Left lung (tissue), 10 donors: ENCODE measurements around the gene SENP5. TPM values are rescaled to one million over a fixed set of nuclear protein-coding genes. Genes with fewer than 3 reads are reported as not detected.
A peak's percentile ranks its signal among the peaks of the same experiment; 100 is the strongest.
"Not testable (repeated sequence)": the region's sequence is repeated elsewhere in the genome, so short reads cannot be mapped to it uniquely, and the experiment has no call there.

Source experiments
- ATAC-seq: fragments of 200-7000 bp; cut with Tn5 transposase; one replicate; pipeline ENCODE4 v1.9.1; 2020; ENCODE audit warnings: moderate library complexity
- DNase-seq, 4 donors: peaks; one replicate each; pipeline ENCODE4 v3.0.0-alpha.2; 2013 to 2020
- H3K27ac ChIP-seq, 2 donors: fragments of 200-600 bp; sonication (generic) in 1 of 2; one replicate each; pipeline versions ENCODE4 v1.5.0 to v1.8.0; 2020 to 2021
- H3K27me3 ChIP-seq, 2 donors: fragments of 200-600 bp; sonication (generic) in 1 of 2; one replicate each; pipeline versions ENCODE4 v1.5.0 to v1.8.0; 2020 to 2021
- H3K36me3 ChIP-seq, 2 donors: fragments of 200-600 bp; sonication (generic) in 1 of 2; one replicate each; pipeline versions ENCODE4 v1.5.0 to v1.8.0; 2020 to 2021
- H3K4me1 ChIP-seq, 2 donors: fragments of 200-600 bp; one replicate each; pipeline ENCODE4 v1.8.0; 2021
- H3K4me3 ChIP-seq, 2 donors: fragments of 200-600 bp; sonication (generic) in 1 of 2; one replicate each; pipeline versions ENCODE4 v1.5.0 to v1.8.0; 2020 to 2021; ENCODE audit warnings: mild to moderate bottlenecking in 1 of 2
- H3K9me3 ChIP-seq, 2 donors: fragments of 200-600 bp; sonication (generic) in 1 of 2; one replicate each; pipeline versions ENCODE4 v1.5.0 to v1.8.0; 2020 to 2021
- intact Hi-C, 2 donors: fragments of 100-400 bp; cut with DNase I; formaldehyde crosslinking; loops; one replicate each; pipeline versions ENCODE4 v1.11.2 to v1.14.2; 2022
- polyA plus RNA-seq, 6 donors: library from polyadenylated mRNA; unstranded; fragments of 120-200 nt; gene quantifications; one replicate each; pipeline ENCODE4 v1.2.1, GENCODE V29; 2013; ENCODE audit not compliant: insufficient read length in 6 of 6
- total RNA-seq, 2 donors: library from RNA; stranded (reverse); fragmentation: NEBNext Ultra II Directional; extraction: Animal tissue kit (Norgen Biotek cat#: 25700); gene quantifications; one replicate each; pipeline ENCODE4 v1.2.1, GENCODE V29; 2021
- TF ChIP-seq, protein P1 (sequence below), 2 donors: fragments of 200-600 bp; sonication (generic) in 1 of 2; IDR thresholded peaks; one replicate each; pipeline versions ENCODE4 v1.5.0 to v1.8.0; 2021; ENCODE audit warnings: antibody characterized with exemption in 2 of 2
- donor health status: DM: no; HTN: yes; CAD: no.
- donor health status: DM: no; HTN: no; CAD: no.

SENP5 gene
- total and polyA plus RNA-seq, 8 donors, result 25.2 to 43.8 (median 30.0) TPM

DNA sequence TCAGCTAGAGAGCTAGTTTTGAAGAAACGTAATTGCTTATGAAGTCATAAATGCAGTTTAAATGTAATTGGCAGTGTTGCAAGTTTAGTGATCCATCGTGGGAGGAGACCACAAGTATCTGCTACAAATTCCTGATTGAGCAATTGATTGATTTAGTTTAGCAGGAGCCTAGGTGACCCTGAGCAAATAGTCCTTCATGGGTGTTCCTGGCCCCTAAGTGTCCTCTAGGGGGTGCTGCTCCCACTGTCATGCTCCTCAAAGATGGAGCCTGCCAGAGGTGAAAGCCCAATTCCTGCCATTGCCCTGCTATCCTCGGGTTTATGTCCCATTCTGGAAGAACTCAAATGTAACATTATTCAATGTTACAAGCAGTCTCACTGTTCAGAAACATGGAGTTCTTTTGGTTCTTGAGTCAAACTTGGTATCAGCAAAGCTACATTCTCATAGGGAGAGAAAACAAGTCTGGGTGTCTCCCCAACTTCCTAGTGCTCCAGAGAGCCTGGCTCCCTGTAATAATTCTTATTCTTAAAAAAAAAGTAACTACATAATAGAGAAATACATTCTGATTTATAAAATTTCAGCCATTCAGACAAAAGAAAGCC lies 29.8 kb upstream of the SENP5 start:
- intact Hi-C loops, result loop anchor here in 1 of 2 donors (5.0 kb wide), 1 partner anchor 129 kb away; the partner anchor contains the start of gene PIGZ
- no peak overlapping the region for H3K27ac ChIP-seq
- ATAC-seq (peak; percentile 97), DNase-seq (peak in 2 of 4 donors; percentile 50 to 64)
- TF ChIP-seq, protein P1, sequence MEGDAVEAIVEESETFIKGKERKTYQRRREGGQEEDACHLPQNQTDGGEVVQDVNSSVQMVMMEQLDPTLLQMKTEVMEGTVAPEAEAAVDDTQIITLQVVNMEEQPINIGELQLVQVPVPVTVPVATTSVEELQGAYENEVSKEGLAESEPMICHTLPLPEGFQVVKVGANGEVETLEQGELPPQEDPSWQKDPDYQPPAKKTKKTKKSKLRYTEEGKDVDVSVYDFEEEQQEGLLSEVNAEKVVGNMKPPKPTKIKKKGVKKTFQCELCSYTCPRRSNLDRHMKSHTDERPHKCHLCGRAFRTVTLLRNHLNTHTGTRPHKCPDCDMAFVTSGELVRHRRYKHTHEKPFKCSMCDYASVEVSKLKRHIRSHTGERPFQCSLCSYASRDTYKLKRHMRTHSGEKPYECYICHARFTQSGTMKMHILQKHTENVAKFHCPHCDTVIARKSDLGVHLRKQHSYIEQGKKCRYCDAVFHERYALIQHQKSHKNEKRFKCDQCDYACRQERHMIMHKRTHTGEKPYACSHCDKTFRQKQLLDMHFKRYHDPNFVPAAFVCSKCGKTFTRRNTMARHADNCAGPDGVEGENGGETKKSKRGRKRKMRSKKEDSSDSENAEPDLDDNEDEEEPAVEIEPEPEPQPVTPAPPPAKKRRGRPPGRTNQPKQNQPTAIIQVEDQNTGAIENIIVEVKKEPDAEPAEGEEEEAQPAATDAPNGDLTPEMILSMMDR (IDR thresholded peaks at IDR 0.05), result peak; percentile 83 to 84
- no peaks in the 10 kb centered on the region for H3K9me3 ChIP-seq
- peaks cover 0 to 6% of the 10 kb centered on the region in 2 donors for H3K4me1 ChIP-seq
- H3K36me3 ChIP-seq, result peaks cover 0 to under 1% of the 10 kb centered on the region in 2 donors
- no peaks in the 10 kb centered on the region for H3K27me3 ChIP-seq
- H3K4me3 ChIP-seq, result no peak overlapping the region

DNA sequence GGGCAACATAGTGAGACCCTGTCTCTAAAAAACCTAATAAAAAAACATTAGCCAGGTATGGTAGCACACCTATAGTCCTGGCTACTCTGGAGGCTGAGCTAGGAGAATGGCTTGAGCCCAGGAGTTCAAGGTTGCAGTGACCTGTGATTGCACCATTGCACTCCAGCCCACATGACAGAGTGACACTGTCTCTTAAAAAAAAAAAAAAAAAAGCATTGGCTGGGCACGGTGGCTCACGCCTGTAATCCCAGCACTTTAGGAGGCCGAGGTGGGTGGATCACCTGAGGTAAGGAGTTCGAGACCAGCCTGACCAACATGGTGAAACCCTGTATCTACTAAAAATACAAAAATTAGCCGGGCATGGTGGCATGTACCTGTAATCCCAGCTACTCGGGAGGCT lies 28.4 kb upstream of the SENP5 start:
- H3K27me3 ChIP-seq, H3K36me3 ChIP-seq, H3K4me1 ChIP-seq, H3K9me3 ChIP-seq, H3K4me3 ChIP-seq, H3K27ac ChIP-seq, DNase-seq, ATAC-seq: not testable (repeated sequence)
- intact Hi-C loops, result loop anchor here in 1 of 2 donors (5.0 kb wide), 1 partner anchor 128 kb away; the partner anchor contains the start of gene PIGZ

DNA sequence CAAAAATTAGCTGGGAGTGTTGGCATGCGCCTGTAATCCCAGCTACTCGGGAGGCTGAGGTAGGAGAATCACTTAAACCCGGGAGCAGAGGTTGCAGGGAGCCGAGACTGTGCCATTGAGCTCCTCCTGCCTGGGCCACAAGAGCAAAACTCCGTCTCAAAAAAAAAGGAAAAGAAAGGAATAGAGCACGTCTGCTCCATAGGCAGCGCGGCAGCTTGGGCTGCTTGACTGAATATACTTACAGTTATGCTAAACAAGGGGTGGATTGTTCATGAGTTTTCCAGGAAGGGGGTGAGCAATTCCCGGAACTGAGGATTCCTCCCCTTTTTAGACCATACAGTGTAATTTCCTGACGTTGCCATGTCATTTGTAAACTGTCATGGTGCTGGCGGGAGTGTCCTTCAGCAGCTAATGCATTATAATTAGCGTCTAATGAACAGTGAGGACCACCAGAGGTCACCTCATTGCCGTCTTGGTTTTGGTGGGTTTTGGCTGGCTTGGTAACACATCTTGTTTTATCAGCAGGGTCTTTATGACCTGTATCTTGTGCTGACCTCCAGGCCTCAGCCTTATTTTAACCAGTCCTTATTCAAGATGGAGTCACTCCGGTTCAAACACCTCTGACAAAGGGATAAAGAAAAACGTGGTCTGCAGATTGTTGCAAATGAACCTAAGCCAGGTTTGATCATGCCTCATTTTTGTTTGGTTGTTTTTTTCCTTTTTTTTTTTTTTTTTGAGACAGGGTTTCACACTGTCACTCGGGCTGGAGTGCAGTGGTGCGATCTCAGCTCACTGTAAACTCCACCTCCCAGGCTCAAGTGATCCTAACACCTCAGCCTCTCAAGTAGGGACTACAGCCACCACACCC lies 24.9 kb upstream of the SENP5 start:
- TF ChIP-seq, protein P1 (IDR thresholded peaks at IDR 0.05), result no peak
- Histone ChIP-seq H3K27ac (no peak overlapping the region), H3K4me1 (peaks cover 0 to 4% of the 10 kb centered on the region in 2 donors), H3K36me3 (no peaks in the 10 kb centered on the region), H3K4me3 (no peak overlapping the region), H3K27me3 (no peaks in the 10 kb centered on the region), H3K9me3 (no peaks in the 10 kb centered on the region)
- no peak for DNase-seq
- intact Hi-C loops, result no loop called here
- no peak for ATAC-seq

DNA sequence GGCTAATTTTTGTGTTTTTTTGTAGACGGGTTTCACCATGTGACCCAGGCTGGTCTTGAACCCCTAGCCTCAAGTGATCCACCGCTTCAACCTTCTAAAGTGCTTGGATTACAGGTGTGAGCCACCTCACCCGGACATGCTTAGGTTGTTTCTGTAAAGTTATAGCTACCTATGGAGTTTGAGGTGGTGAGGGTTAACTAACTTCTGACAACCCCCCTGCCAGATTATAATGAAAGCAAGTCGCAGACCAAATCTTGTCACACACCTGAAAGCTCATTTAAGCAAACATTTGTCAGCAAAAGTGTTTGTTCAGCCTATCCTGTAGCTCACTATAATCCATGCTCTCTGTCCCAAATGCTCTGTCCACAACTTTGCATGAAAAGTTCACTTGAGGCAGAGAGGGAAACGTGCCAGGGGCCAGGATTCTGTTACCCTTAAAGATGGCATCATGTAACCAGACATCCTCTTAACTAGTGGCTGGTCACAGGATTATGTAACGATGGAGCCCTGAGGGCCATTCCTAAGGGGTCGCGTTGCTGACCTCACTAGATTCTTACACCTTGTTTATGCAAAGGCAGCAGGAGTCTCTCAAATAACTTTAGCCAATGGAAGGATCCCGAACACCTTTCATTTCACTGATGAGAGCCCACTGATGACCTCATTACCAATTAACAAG lies 24.1 kb upstream of the SENP5 start:
- H3K9me3 ChIP-seq, result no peaks in the 10 kb centered on the region
- ATAC-seq, result no peak
- intact Hi-C loops, result no loop called here
- H3K27me3 ChIP-seq, result no peaks in the 10 kb centered on the region
- no peaks in the 10 kb centered on the region for H3K4me1 ChIP-seq
- no peaks in the 10 kb centered on the region for H3K36me3 ChIP-seq
- no peak for DNase-seq
- no peak overlapping the region for H3K4me3 ChIP-seq
- H3K27ac ChIP-seq, result no peak overlapping the region
- TF ChIP-seq, protein P1 (IDR thresholded peaks at IDR 0.05), result no peak

- H3K4me3 ChIP-seq, DNase-seq, intact Hi-C loops, H3K27ac ChIP-seq, H3K9me3 ChIP-seq, H3K27me3 ChIP-seq, ATAC-seq, H3K4me1 ChIP-seq, H3K36me3 ChIP-seq: not testable (repeated sequence)
Observed at GRCh38 chr3:196844235-196845219, 23.2 kb upstream of the SENP5 start.

DNA sequence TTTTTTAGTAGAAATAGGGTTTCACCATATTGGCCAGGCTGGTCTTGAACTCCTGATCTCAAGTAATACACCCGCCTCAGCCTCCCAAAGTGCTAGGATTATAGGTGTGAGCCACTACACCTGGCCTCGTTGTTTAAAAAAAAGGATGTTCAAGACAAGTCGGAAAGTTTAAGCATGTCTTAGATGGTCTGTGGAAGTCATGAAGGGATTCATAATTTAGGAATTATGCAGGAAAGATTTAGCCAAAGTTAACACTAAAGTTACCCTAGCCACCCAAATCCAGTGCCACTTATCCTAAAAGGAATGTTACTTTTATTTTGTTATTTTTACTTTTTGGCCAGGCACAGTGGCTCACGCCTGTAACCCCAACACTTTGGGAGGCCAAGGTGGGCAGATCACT lies 19.3 kb upstream of the SENP5 start:
- H3K27ac ChIP-seq, H3K36me3 ChIP-seq, H3K4me1 ChIP-seq, ATAC-seq, H3K4me3 ChIP-seq, H3K27me3 ChIP-seq, intact Hi-C loops, H3K9me3 ChIP-seq, DNase-seq: not testable (repeated sequence)
